Endodermal cell (in vitro differentiated cells): ENCODE data around the gene CHMP1B. TPM values are rescaled to one million over a fixed set of nuclear protein-coding genes. Genes with fewer than 3 reads are reported as not detected.
A peak's percentile ranks its signal among the peaks of the same experiment; 100 is the strongest.

Source experiments
- DNase-seq: peaks from one replicate; pipeline ENCODE4 v3.0.0-alpha.2; 2017
- H3K27ac ChIP-seq: 2 replicates; pipeline ENCODE4 v1.5.1; 2013; ENCODE audit warnings: mild to moderate bottlenecking, low read depth, low read length, moderate library complexity
- H3K27me3 ChIP-seq: 2 replicates; pipeline ENCODE4 v1.6.1; 2013; ENCODE audit warnings: mild to moderate bottlenecking, low read length, moderate library complexity; ENCODE audit not compliant: insufficient read depth, control insufficient read depth, poor library complexity, severe bottlenecking
- H3K36me3 ChIP-seq: 2 replicates; pipeline ENCODE4 v1.7.0; 2013; ENCODE audit warnings: mild to moderate bottlenecking, low read length, moderate library complexity; ENCODE audit not compliant: control insufficient read depth, insufficient read depth
- H3K4me1 ChIP-seq: one replicate; pipeline ENCODE4 v1.7.0; 2013; ENCODE audit warnings: low read length; ENCODE audit not compliant: control insufficient read depth, insufficient read depth
- H3K4me3 ChIP-seq: 2 replicates; pipeline ENCODE4 v1.5.1; 2013; ENCODE audit warnings: mild to moderate bottlenecking, low read length, moderate library complexity
- H3K9ac ChIP-seq: 2 replicates; pipeline ENCODE4 v1.6.1; 2013; ENCODE audit warnings: mild to moderate bottlenecking, low read length, moderate library complexity; ENCODE audit not compliant: poor library complexity, severe bottlenecking; ENCODE audit errors: extremely low read depth
- H3K9me3 ChIP-seq: 2 replicates; pipeline ENCODE4 v1.6.1; 2013; ENCODE audit warnings: mild to moderate bottlenecking, low read length, moderate library complexity; ENCODE audit not compliant: control insufficient read depth
- H3K27ac Mint-ChIP-seq: 2 replicates; pipeline ENCODE4 v1.8.0; 2020; ENCODE audit warnings: mixed read lengths
- H3K27me3 Mint-ChIP-seq: 2 replicates; pipeline ENCODE4 v1.8.0; 2021; ENCODE audit warnings: mild to moderate bottlenecking, mixed read lengths; ENCODE audit not compliant: insufficient read depth
- H3K36me3 Mint-ChIP-seq: 2 replicates; pipeline ENCODE4 v1.8.0; 2020; ENCODE audit warnings: low read depth, mixed read lengths
- H3K4me1 Mint-ChIP-seq: 2 replicates; pipeline ENCODE4 v1.8.0; 2020; ENCODE audit warnings: mixed read lengths
- H3K4me3 Mint-ChIP-seq: 2 replicates; pipeline ENCODE4 v1.8.0; 2020; ENCODE audit warnings: mild to moderate bottlenecking, moderate library complexity, mixed read lengths
- H3K9me3 Mint-ChIP-seq: 2 replicates; pipeline ENCODE4 v1.8.0; 2020; ENCODE audit warnings: mild to moderate bottlenecking, mixed read lengths
- CTCF ChIP-seq: fragments of 200-600 bp; sonication (generic); conservative IDR thresholded peaks from 2 replicates; pipeline ENCODE4 v1.5.0; 2021; ENCODE audit warnings: antibody characterized with exemption, mild to moderate bottlenecking
- WGBS, 2 experiments: methylation state at CpG; one replicate each; pipeline versions ENCODE4 v1.1.5 to v1.1.7; 2013; ENCODE audit warnings: missing lambda C conversion rate in 2 of 2, mixed read lengths in 1 of 2; ENCODE audit not compliant: insufficient coverage in 1 of 2, insufficient read length in 1 of 2; 5-methylcytosine and 5-hydroxymethylcytosine counted together
- long read RNA-seq, 4 experiments: library from polyadenylated mRNA in 2 of 4; library from RNA in 1 of 4; library from capped mRNA in 1 of 4; stranded (forward) in 3 of 4; unstranded in 1 of 4; transcript quantifications; one replicate each; pipeline ENCODE4 v2.0.0, GENCODE V29; 2020 to 2021; ENCODE audit warnings: inconsistent platforms in 1 of 4
- polyA plus RNA-seq, 2 experiments: library from polyadenylated mRNA; stranded (reverse); fragments of 50-300 nt; gene quantifications; one replicate each; pipeline ENCODE4 v1.2.3, GENCODE V29; 2013
- total RNA-seq, 2 donors: library from RNA; stranded (reverse); fragmentation: NEBNext Ultra II Directional in 1 of 2; extraction: Animal tissue kit (Norgen Biotek cat#: 25700) in 1 of 2; gene quantifications; 2 replicates in 1 of 2; 3 replicates in 1 of 2; pipeline ENCODE4 v1.2.1, GENCODE V29; 2021

The CHMP1B gene
- 10 to 100 TPM; 35.3 to 35.8 TPM for total RNA-seq
- 37.6 TPM for polyA plus RNA-seq (2013, experiment 1 of 2)
- 35.4 TPM for polyA plus RNA-seq (2013, experiment 2 of 2)
- long read RNA-seq, experiment 1, transcript CHMP1B-201 (1 exons, 3,054 nt): major isoform, 20 of 20 reads
- long read RNA-seq, experiment 1, partial matches to known transcripts: 0 of 20 reads
- long read RNA-seq, experiment 1, other reads (novel, unspliced or antisense): 0 of 20 reads
- long read RNA-seq, experiment 2, transcript CHMP1B-201 (1 exons, 3,054 nt): major isoform, 56 of 56 reads
- long read RNA-seq, experiment 2, partial matches to known transcripts: 0 of 56 reads
- long read RNA-seq, experiment 2, other reads (novel, unspliced or antisense): 0 of 56 reads
- long read RNA-seq, experiment 3, transcript CHMP1B-201 (1 exons, 3,054 nt): major isoform, 127 of 127 reads
- long read RNA-seq, experiment 3, partial matches to known transcripts: 0 of 127 reads
- long read RNA-seq, experiment 3, other reads (novel, unspliced or antisense): 0 of 127 reads
- long read RNA-seq, experiment 4, transcript CHMP1B-201 (1 exons, 3,054 nt): major isoform, 51 of 51 reads
- long read RNA-seq, experiment 4, partial matches to known transcripts: 0 of 51 reads
- long read RNA-seq, experiment 4, other reads (novel, unspliced or antisense): 0 of 51 reads

GRCh38 chr18:11851146-11851805 lies at the start of gene CHMP1B:
TSS of gene CHMP1B (plus strand) at chr18:11851413. CDS start at chr18:11851512, 99 bp downstream.
- H3K36me3 Mint-ChIP-seq: peaks cover 2% of the 10 kb centered on the region
- H3K27me3 Mint-ChIP-seq: no peaks in the 10 kb centered on the region
- Histone ChIP-seq H3K4me1 (peaks cover 6% of the 10 kb centered on the region), H3K9me3 (no peaks in the 10 kb centered on the region), H3K27me3 (no peaks in the 10 kb centered on the region), H3K4me3 (peak within 1 kb of the TSS; percentile 95), H3K9ac (peak within 1 kb of the TSS; percentile 96), H3K36me3 (no peaks in the 10 kb centered on the region), H3K27ac (peak within 1 kb of the TSS; percentile 93)
- no peak for TF ChIP-seq CTCF
- no peaks in the 10 kb centered on the region for H3K9me3 Mint-ChIP-seq
- H3K27ac Mint-ChIP-seq: peak within 1 kb of the TSS; percentile 100
- peak within 1 kb of the TSS; percentile 97 for H3K4me3 Mint-ChIP-seq
- H3K4me1 Mint-ChIP-seq: peaks cover 24% of the 10 kb centered on the region
- 0% methylated on average over 43 to 53 of the region's 53 CpGs for WGBS, 2 experiments
- peak; percentile 98 for DNase-seq

- peaks cover 29% of the 10 kb centered on the region for H3K4me1 Mint-ChIP-seq
- H3K9ac ChIP-seq: no peak overlapping the region
- no peaks in the 10 kb centered on the region for H3K36me3 ChIP-seq
- no peak overlapping the region for H3K27ac ChIP-seq
- no peaks in the 10 kb centered on the region for H3K9me3 Mint-ChIP-seq
- peak overlapping the region; percentile 56 for H3K27ac Mint-ChIP-seq
- H3K27me3 ChIP-seq: no peaks in the 10 kb centered on the region
- peaks cover under 1% of the 10 kb centered on the region for H3K36me3 Mint-ChIP-seq
- H3K4me3 Mint-ChIP-seq: no peak overlapping the region
- WGBS, 2 experiments: 82 to 95% methylated on average over 1 to 4 of the region's 4 CpGs
- no peaks in the 10 kb centered on the region for H3K4me1 ChIP-seq
- H3K9me3 ChIP-seq: no peaks in the 10 kb centered on the region
- H3K27me3 Mint-ChIP-seq: no peaks in the 10 kb centered on the region
- no peak for DNase-seq
- H3K4me3 ChIP-seq: no peak overlapping the region
- no peak for TF ChIP-seq CTCF
Observed at GRCh38 chr18:11801573-11801972, 49.6 kb upstream of the CHMP1B start.

GRCh38 chr18:11802158-11802557 lies 49.1 kb upstream of the CHMP1B start:
- Mint-ChIP-seq H3K27me3 (no peaks in the 10 kb centered on the region), H3K36me3 (no peaks in the 10 kb centered on the region), H3K9me3 (no peaks in the 10 kb centered on the region), H3K4me3 (no peak overlapping the region), H3K4me1 (peaks cover 33% of the 10 kb centered on the region), H3K27ac (no peak overlapping the region)
- H3K4me3 ChIP-seq: no peak overlapping the region
- no peak overlapping the region for H3K27ac ChIP-seq
- no peaks in the 10 kb centered on the region for H3K36me3 ChIP-seq
- 86 to 87% methylated on average over 4 to 6 of the region's 6 CpGs for WGBS, 2 experiments
- no peaks in the 10 kb centered on the region for H3K27me3 ChIP-seq
- no peak for DNase-seq
- H3K9ac ChIP-seq: no peak overlapping the region
- H3K4me1 ChIP-seq: peaks cover 2% of the 10 kb centered on the region
- no peak for TF ChIP-seq CTCF
- H3K9me3 ChIP-seq: no peaks in the 10 kb centered on the region
